PC-9 (cell line): ENCODE measurements around the gene MICAL3.

Experiments
- CTCF ChIP-seq: fragments of 200-600 bp; sonication (generic); conservative IDR thresholded peaks from 2 replicates; pipeline ENCODE4 v1.6.1; 2017; ENCODE audit warnings: mixed run types, antibody characterized with exemption, mild to moderate bottlenecking, moderate library complexity
- EZH2 ChIP-seq: fragments of 200-600 bp; sonication (generic); IDR thresholded peaks from 2 replicates; pipeline ENCODE4 v1.8.0; 2017; ENCODE audit warnings: antibody characterized with exemption, low read depth

- TF ChIP-seq CTCF (no peak), EZH2 (no peak)
Observed at GRCh38 chr22:17770180-17771077, 253.9 kb downstream of the MICAL3 start.
